Placental pericyte (primary cell): ENCODE results near the gene CRELD1. TPM values are rescaled to one million over a fixed set of nuclear protein-coding genes. Genes with fewer than 3 reads are reported as not detected.

Source experiments
- small RNA-seq: library from RNA; depleted of rRNA; stranded (forward); fragments of <200 nt; gene quantifications from one replicate; pipeline ENCODE3, GENCODE V24; 2012; ENCODE audit warnings: low replicate concordance
- total RNA-seq: library from RNA; depleted of rRNA; stranded (reverse); fragments of >200 nt; gene quantifications from 2 replicates; pipeline ENCODE4 v1.2.3, GENCODE V29; 2012

The CRELD1 gene
- total RNA-seq = 13.3 and 104 TPM in 2 replicates

GRCh38 chr3:9933561-9934234, at the start of gene CRELD1:
CRELD1 (plus strand) TSS chr3:9933834; CDS start chr3:9934439, 605 bp downstream.

GRCh38 chr3:9890249-9891071, 43.2 kb upstream of the CRELD1 start, which contains the start of gene JAGN1:
JAGN1 (plus strand) TSS chr3:9890610; CDS start chr3:9890723, 113 bp downstream.

GRCh38 chr3:9902372-9903237, 31.0 kb upstream of the CRELD1 start, which contains the start of gene IL17RE:
IL17RE (plus strand) TSS chr3:9902848; CDS start chr3:9902933, 85 bp downstream.

GRCh38 chr3:9916734-9917680, 16.6 kb upstream of the CRELD1 start, which contains the start of gene IL17RC:
IL17RC (plus strand) TSS chr3:9917098; CDS start chr3:9917316, 218 bp downstream.

GRCh38 chr3:9951962-9952805, 18.6 kb downstream of the CRELD1 start, which contains the start of gene PRRT3:
PRRT3 (minus strand) TSS chr3:9952408; CDS start chr3:9950115, 2,293 bp downstream.

Small RNA genes within 50 kb of the gene (small RNA-seq; reads per million reads assigned to genes)
- not detected for gene RNU6-882P

Other genes with a start within 250 kb of the CRELD1 start
- not detected in 2 replicates for gene CPNE9, start 230.0 kb upstream of the CRELD1 start, total RNA-seq
- 20.8 and 30.4 TPM in 2 replicates for gene BRPF1, start 202.1 kb upstream of the CRELD1 start, total RNA-seq
- gene OGG1, start 183.9 kb upstream of the CRELD1 start, total RNA-seq = 25.6 and 34.9 TPM in 2 replicates
- 13.3 and 25.2 TPM in 2 replicates for gene CAMK1, start 163.9 kb upstream of the CRELD1 start, total RNA-seq
- gene TADA3, start 141.4 kb upstream of the CRELD1 start, total RNA-seq = 79.0 and 108 TPM in 2 replicates
- 147 and 327 TPM in 2 replicates for gene ARPC4, start 140.8 kb upstream of the CRELD1 start, total RNA-seq
- 23.0 and 32.6 TPM in 2 replicates for gene TTLL3, start 123.6 kb upstream of the CRELD1 start, total RNA-seq
- 29.8 and 36.2 TPM in 2 replicates for gene RPUSD3, start 89.8 kb upstream of the CRELD1 start, total RNA-seq
- gene CIDEC, start 53.6 kb upstream of the CRELD1 start, total RNA-seq = not detected in 2 replicates
- gene JAGN1, start 43.2 kb upstream of the CRELD1 start, total RNA-seq = 30.6 and 46.0 TPM in 2 replicates
- 0.72 and 0.88 TPM in 2 replicates for gene IL17RE, start 31.0 kb upstream of the CRELD1 start, total RNA-seq
- gene IL17RC, start 16.7 kb upstream of the CRELD1 start, total RNA-seq = 43.4 and 46.4 TPM in 2 replicates
- gene PRRT3, start 18.6 kb downstream of the CRELD1 start, total RNA-seq = 2.6 and 2.7 TPM in 2 replicates
- gene EMC3, start 53.0 kb downstream of the CRELD1 start, total RNA-seq = 53.7 and 56.7 TPM in 2 replicates
- gene FANCD2, start 92.6 kb downstream of the CRELD1 start, total RNA-seq = 1.8 and 43.8 TPM in 2 replicates
- gene FANCD2OS, start 174.4 kb downstream of the CRELD1 start, total RNA-seq = not detected in 2 replicates
- 54.5 and 79.9 TPM in 2 replicates for gene BRK1, start 181.8 kb downstream of the CRELD1 start, total RNA-seq
- gene VHL, start 207.9 kb downstream of the CRELD1 start, total RNA-seq = 35.5 and 40.7 TPM in 2 replicates
- gene IRAK2, start 231.1 kb downstream of the CRELD1 start, total RNA-seq = 17.9 TPM in 2 replicates